Muscle of leg (tissue), 11 donors: ENCODE data around the gene FKBP5. TPM values are rescaled to one million over a fixed set of nuclear protein-coding genes. Genes with fewer than 3 reads are reported as not detected.

ENCODE experiments used
- DNase-seq: peaks from one replicate; pipeline ENCODE4 v3.0.0; 2013
- H3K27ac ChIP-seq: one replicate; pipeline ENCODE4 v1.5.1; 2013; ENCODE audit warnings: mild to moderate bottlenecking, low read length, control low read depth
- H3K27me3 ChIP-seq: one replicate; pipeline ENCODE4 v1.6.1; 2013; ENCODE audit warnings: low read length; ENCODE audit not compliant: control insufficient read depth, insufficient read depth
- H3K36me3 ChIP-seq: one replicate; pipeline ENCODE4 v1.6.1; 2013; ENCODE audit warnings: low read length; ENCODE audit not compliant: control insufficient read depth, insufficient read depth
- H3K4me1 ChIP-seq: one replicate; pipeline ENCODE4 v1.6.1; 2013; ENCODE audit warnings: low read length; ENCODE audit not compliant: control insufficient read depth, insufficient read depth
- H3K4me3 ChIP-seq: one replicate; pipeline ENCODE4 v1.5.1; 2013; ENCODE audit warnings: low read length, control low read depth
- H3K9me3 ChIP-seq: replicated peaks from 2 replicates; pipeline ENCODE4 v1.6.1; 2013; ENCODE audit warnings: low read depth, low read length; ENCODE audit not compliant: control insufficient read depth
- WGBS: methylation state at CpG from one replicate; pipeline ENCODE4 v1.1.5; 2013; ENCODE audit warnings: missing lambda C conversion rate; ENCODE audit not compliant: insufficient coverage; 5-methylcytosine and 5-hydroxymethylcytosine counted together
- polyA plus RNA-seq, 8 donors: library from polyadenylated mRNA; unstranded; fragments of 120-200 nt; gene quantifications; one replicate each; pipeline versions ENCODE4 v1.2.1 to v1.2.3, GENCODE V29; 2013; ENCODE audit warnings: inconsistent platforms in 1 of 8, low replicate concordance in 1 of 8; ENCODE audit not compliant: insufficient read length in 8 of 8, insufficient read depth in 1 of 8
- total RNA-seq: library from RNA; stranded (reverse); fragments of 120-200 nt; gene quantifications from one replicate; pipeline ENCODE4 v1.2.4, GENCODE V29; 2013

Gene FKBP5
- total and polyA plus RNA-seq, 9 donors, result 6.0 to 27.9 (median 18.6) TPM

GRCh38 chr6:35665573-35665972 lies 23.1 kb downstream of the FKBP5 start:
- Histone ChIP-seq H3K36me3 (no peaks in the 10 kb centered on the region), H3K4me1 (peaks cover 4% of the 10 kb centered on the region), H3K27ac (no peak overlapping the region), H3K4me3 (no peak overlapping the region), H3K27me3 (no peaks in the 10 kb centered on the region), H3K9me3 (no peaks in the 10 kb centered on the region)
- no peak for DNase-seq
- no CpG with 5 or more reads among the region's 3 CpGs for WGBS

GRCh38 chr6:35664945-35665344 lies 23.8 kb downstream of the FKBP5 start:
- WGBS, result 80% methylated on average over 3 of the region's 3 CpGs
- H3K36me3 ChIP-seq, result no peaks in the 10 kb centered on the region
- no peaks in the 10 kb centered on the region for H3K9me3 ChIP-seq
- no peak overlapping the region for H3K4me3 ChIP-seq
- H3K27me3 ChIP-seq, result no peaks in the 10 kb centered on the region
- peaks cover 4% of the 10 kb centered on the region for H3K4me1 ChIP-seq
- no peak for DNase-seq
- no peak overlapping the region for H3K27ac ChIP-seq

- Histone ChIP-seq H3K36me3 (no peaks in the 10 kb centered on the region), H3K27ac (no peak overlapping the region), H3K4me3 (no peak overlapping the region), H3K9me3 (no peaks in the 10 kb centered on the region), H3K27me3 (no peaks in the 10 kb centered on the region), H3K4me1 (peaks cover 4% of the 10 kb centered on the region)
- DNase-seq, result no peak
- WGBS, result 67% methylated on average over 3 of the region's 7 CpGs
Observed at GRCh38 chr6:35663447-35664235, 25.1 kb downstream of the FKBP5 start.

- Histone ChIP-seq H3K4me1 (peaks cover 1% of the 10 kb centered on the region), H3K27me3 (no peaks in the 10 kb centered on the region), H3K36me3 (no peaks in the 10 kb centered on the region), H3K27ac (no peak overlapping the region), H3K9me3 (no peaks in the 10 kb centered on the region), H3K4me3 (no peak overlapping the region)
- no peak for DNase-seq
- 33% methylated on average over 7 of the region's 7 CpGs for WGBS
Observed at GRCh38 chr6:35662999-35663398, 25.7 kb downstream of the FKBP5 start.

- no peaks in the 10 kb centered on the region for H3K27me3 ChIP-seq
- H3K36me3 ChIP-seq, result no peaks in the 10 kb centered on the region
- no peaks in the 10 kb centered on the region for H3K4me1 ChIP-seq
- no peaks in the 10 kb centered on the region for H3K9me3 ChIP-seq
- H3K27ac ChIP-seq, result no peak overlapping the region
- WGBS, result 83% methylated on average over 2 of the region's 3 CpGs
- DNase-seq, result no peak
- H3K4me3 ChIP-seq, result no peak overlapping the region
Observed at GRCh38 chr6:35654883-35655282, 33.8 kb downstream of the FKBP5 start.

GRCh38 chr6:35651244-35651643 lies 37.5 kb downstream of the FKBP5 start:
- no peaks in the 10 kb centered on the region for H3K27me3 ChIP-seq
- no peak overlapping the region for H3K4me3 ChIP-seq
- no peaks in the 10 kb centered on the region for H3K4me1 ChIP-seq
- no peak for DNase-seq
- H3K36me3 ChIP-seq, result no peaks in the 10 kb centered on the region
- no peaks in the 10 kb centered on the region for H3K9me3 ChIP-seq
- H3K27ac ChIP-seq, result no peak overlapping the region
- no CpG with 5 or more reads among the region's 3 CpGs for WGBS

GRCh38 chr6:35650015-35650414 lies 38.7 kb downstream of the FKBP5 start:
- H3K36me3 ChIP-seq, result no peaks in the 10 kb centered on the region
- no peaks in the 10 kb centered on the region for H3K4me1 ChIP-seq
- H3K27me3 ChIP-seq, result no peaks in the 10 kb centered on the region
- no peak overlapping the region for H3K4me3 ChIP-seq
- WGBS, result 96% methylated on average over 3 of the region's 4 CpGs
- DNase-seq, result no peak
- H3K27ac ChIP-seq, result no peak overlapping the region
- H3K9me3 ChIP-seq, result no peaks in the 10 kb centered on the region

GRCh38 chr6:35648203-35648602 lies 40.5 kb downstream of the FKBP5 start:
- DNase-seq, result no peak
- Histone ChIP-seq H3K4me1 (no peaks in the 10 kb centered on the region), H3K36me3 (no peaks in the 10 kb centered on the region), H3K9me3 (no peaks in the 10 kb centered on the region), H3K4me3 (no peak overlapping the region), H3K27ac (no peak overlapping the region), H3K27me3 (no peaks in the 10 kb centered on the region)
- WGBS, result no CpG with 5 or more reads among the region's 2 CpGs

GRCh38 chr6:35647400-35647799 lies 41.3 kb downstream of the FKBP5 start:
- H3K4me1 ChIP-seq, result no peaks in the 10 kb centered on the region
- DNase-seq, result no peak
- no CpG with 5 or more reads among the region's 1 CpG for WGBS
- no peak overlapping the region for H3K27ac ChIP-seq
- no peaks in the 10 kb centered on the region for H3K36me3 ChIP-seq
- H3K9me3 ChIP-seq, result no peaks in the 10 kb centered on the region
- H3K4me3 ChIP-seq, result no peak overlapping the region
- H3K27me3 ChIP-seq, result no peaks in the 10 kb centered on the region

- H3K36me3 ChIP-seq, result peaks cover 2% of the 10 kb centered on the region
- no peak overlapping the region for H3K4me3 ChIP-seq
- no peak overlapping the region for H3K27ac ChIP-seq
- H3K27me3 ChIP-seq, result no peaks in the 10 kb centered on the region
- DNase-seq, result no peak
- no peaks in the 10 kb centered on the region for H3K4me1 ChIP-seq
- H3K9me3 ChIP-seq, result no peaks in the 10 kb centered on the region
Observed at GRCh38 chr6:35643162-35643535, 45.6 kb downstream of the FKBP5 start.
